Suprapubic skin (tissue), 4 donors: ENCODE measurements around the gene PHF3. TPM values are rescaled to one million over a fixed set of nuclear protein-coding genes. Genes with fewer than 3 reads are reported as not detected.

ENCODE experiments used
- DNase-seq, 2 donors: peaks; one replicate each; pipeline ENCODE4 v3.0.0-alpha.2; 2019; ENCODE audit warnings: low spot score in 2 of 2
- H3K27ac ChIP-seq: fragments of 200-600 bp; sonication (generic); one replicate; pipeline ENCODE4 v1.5.1; 2019
- H3K27me3 ChIP-seq: fragments of 200-600 bp; sonication (generic); one replicate; pipeline ENCODE4 v1.5.1; 2019
- H3K36me3 ChIP-seq: fragments of 200-600 bp; sonication (generic); one replicate; pipeline ENCODE4 v1.5.1; 2019
- H3K4me1 ChIP-seq: fragments of 200-600 bp; sonication (generic); one replicate; pipeline ENCODE4 v1.5.1; 2019
- H3K4me3 ChIP-seq: fragments of 200-600 bp; sonication (generic); one replicate; pipeline ENCODE4 v1.5.1; 2019; ENCODE audit warnings: mild to moderate bottlenecking
- H3K9me3 ChIP-seq: fragments of 200-600 bp; sonication (generic); one replicate; pipeline ENCODE4 v1.5.1; 2019
- EP300 ChIP-seq: sonication (generic); formaldehyde crosslinking; IDR thresholded peaks from one replicate; pipeline ENCODE4 v1.6.1; 2017; ENCODE audit warnings: antibody characterized with exemption
- POLR2A ChIP-seq, 2 donors: fragments of 450-650 bp; IDR thresholded peaks; one replicate each; pipeline ENCODE4 v1.6.1; 2017; ENCODE audit warnings: antibody characterized with exemption in 2 of 2, mild to moderate bottlenecking in 2 of 2, moderate library complexity in 2 of 2
- POLR2AphosphoS5 ChIP-seq, 3 donors: sonication (generic); formaldehyde crosslinking; IDR thresholded peaks; one replicate each; pipeline ENCODE4 v1.6.1; 2017; ENCODE audit warnings: antibody characterized with exemption in 3 of 3
- WGBS: methylation state at CpG from one replicate; pipeline ENCODE4 v1.1.5; 2018; 5-methylcytosine and 5-hydroxymethylcytosine counted together
- total RNA-seq, 4 donors: library from RNA; depleted of rRNA; stranded (reverse); fragments of >200 nt; gene quantifications; one replicate each; pipeline ENCODE4 v1.1.0, GENCODE V29; 2016
- TF ChIP-seq, protein P1 (sequence below), 2 donors: fragments of 200-600 bp in 1 of 2; fragments of 450-650 bp in 1 of 2; sonication (generic) in 1 of 2; IDR thresholded peaks; one replicate each; pipeline ENCODE4 v1.5.1; 2016 to 2019; ENCODE audit warnings: antibody characterized with exemption in 2 of 2, mild to moderate bottlenecking in 1 of 2, moderate library complexity in 1 of 2

The PHF3 gene
- 10 to 100 TPM; 38.1 to 98.5 (median 49.3) TPM for total RNA-seq

GRCh38 chr6:63635588-63636517 lies at the start of gene PHF3:
Gene PHF3, plus strand, starts transcription at chr6:63635802. Its CDS starts 10,750 bp downstream, at chr6:63646552.
- peak within 1 kb of the TSS; percentile 96 for H3K27ac ChIP-seq
- H3K4me1 ChIP-seq, result peaks cover 48% of the 10 kb centered on the region
- WGBS, result under 1% methylated on average over 77 of the region's 126 CpGs
- peak within 1 kb of the TSS; percentile 82 for H3K4me3 ChIP-seq
- DNase-seq, result peak; percentile 91 to 92
- TF ChIP-seq, protein P1, sequence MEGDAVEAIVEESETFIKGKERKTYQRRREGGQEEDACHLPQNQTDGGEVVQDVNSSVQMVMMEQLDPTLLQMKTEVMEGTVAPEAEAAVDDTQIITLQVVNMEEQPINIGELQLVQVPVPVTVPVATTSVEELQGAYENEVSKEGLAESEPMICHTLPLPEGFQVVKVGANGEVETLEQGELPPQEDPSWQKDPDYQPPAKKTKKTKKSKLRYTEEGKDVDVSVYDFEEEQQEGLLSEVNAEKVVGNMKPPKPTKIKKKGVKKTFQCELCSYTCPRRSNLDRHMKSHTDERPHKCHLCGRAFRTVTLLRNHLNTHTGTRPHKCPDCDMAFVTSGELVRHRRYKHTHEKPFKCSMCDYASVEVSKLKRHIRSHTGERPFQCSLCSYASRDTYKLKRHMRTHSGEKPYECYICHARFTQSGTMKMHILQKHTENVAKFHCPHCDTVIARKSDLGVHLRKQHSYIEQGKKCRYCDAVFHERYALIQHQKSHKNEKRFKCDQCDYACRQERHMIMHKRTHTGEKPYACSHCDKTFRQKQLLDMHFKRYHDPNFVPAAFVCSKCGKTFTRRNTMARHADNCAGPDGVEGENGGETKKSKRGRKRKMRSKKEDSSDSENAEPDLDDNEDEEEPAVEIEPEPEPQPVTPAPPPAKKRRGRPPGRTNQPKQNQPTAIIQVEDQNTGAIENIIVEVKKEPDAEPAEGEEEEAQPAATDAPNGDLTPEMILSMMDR (IDR thresholded peaks at IDR 0.05), result no peak
- TF ChIP-seq POLR2AphosphoS5 (IDR thresholded peaks at IDR 0.05) (peak in 2 of 3 donors; percentile 36 to 76), EP300 (no peak), POLR2A (IDR thresholded peaks at IDR 0.05) (no peak)
- H3K27me3 ChIP-seq, result no peaks in the 10 kb centered on the region
- no peaks in the 10 kb centered on the region for H3K9me3 ChIP-seq
- H3K36me3 ChIP-seq, result no peaks in the 10 kb centered on the region

GRCh38 chr6:63589952-63590411 lies 45.6 kb upstream of the PHF3 start:
- DNase-seq, result no peak
- no peak for TF ChIP-seq EP300
- no peak for TF ChIP-seq POLR2AphosphoS5 (IDR thresholded peaks at IDR 0.05)
- TF ChIP-seq POLR2A (IDR thresholded peaks at IDR 0.05), result no peak
- TF ChIP-seq, protein P1 (IDR thresholded peaks at IDR 0.05), result no peak
- H3K27ac ChIP-seq, result no peak overlapping the region
- H3K4me3 ChIP-seq, result no peak overlapping the region
- no peaks in the 10 kb centered on the region for H3K27me3 ChIP-seq
- H3K9me3 ChIP-seq, result no peaks in the 10 kb centered on the region
- no peaks in the 10 kb centered on the region for H3K4me1 ChIP-seq
- H3K36me3 ChIP-seq, result no peaks in the 10 kb centered on the region
- 59% methylated on average over 2 of the region's 2 CpGs for WGBS

DNA sequence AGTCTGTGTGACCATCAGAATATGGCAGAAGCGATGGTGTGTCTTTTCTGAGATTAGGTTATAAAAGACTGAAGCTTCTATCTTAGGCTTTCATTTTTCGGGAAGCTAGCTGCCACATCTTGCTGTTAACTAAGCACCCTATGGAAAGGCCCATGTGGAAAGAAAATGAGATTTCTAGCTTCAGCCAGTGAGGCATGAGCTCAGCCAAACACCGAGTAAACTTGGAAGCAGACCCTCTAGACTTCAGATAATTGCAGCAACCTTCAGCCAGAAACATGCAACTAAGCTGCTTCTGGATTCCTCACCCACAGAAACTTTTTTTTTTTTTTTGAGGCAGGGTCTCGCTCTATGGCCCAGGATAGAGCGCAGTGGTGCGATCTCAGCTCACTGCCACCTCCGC lies 42.7 kb upstream of the PHF3 start:
- TF ChIP-seq POLR2A (IDR thresholded peaks at IDR 0.05), result no peak
- TF ChIP-seq, protein P1 (IDR thresholded peaks at IDR 0.05), result no peak
- no peak for TF ChIP-seq POLR2AphosphoS5 (IDR thresholded peaks at IDR 0.05)
- no peak for TF ChIP-seq EP300
- H3K27ac ChIP-seq, result no peak overlapping the region
- H3K9me3 ChIP-seq, result no peaks in the 10 kb centered on the region
- DNase-seq, result no peak
- no peak overlapping the region for H3K4me3 ChIP-seq
- no peaks in the 10 kb centered on the region for H3K36me3 ChIP-seq
- 88% methylated on average over 7 of the region's 7 CpGs for WGBS
- no peaks in the 10 kb centered on the region for H3K27me3 ChIP-seq
- H3K4me1 ChIP-seq, result peaks cover 4% of the 10 kb centered on the region

- TF ChIP-seq, protein P1 (IDR thresholded peaks at IDR 0.05), result no peak
- TF ChIP-seq POLR2AphosphoS5 (IDR thresholded peaks at IDR 0.05) (no peak), POLR2A (IDR thresholded peaks at IDR 0.05) (no peak), EP300 (no peak)
- H3K4me1 ChIP-seq, result peaks cover 11% of the 10 kb centered on the region
- H3K27ac ChIP-seq, result no peak overlapping the region
- H3K27me3 ChIP-seq, result no peaks in the 10 kb centered on the region
- no peak for DNase-seq
- H3K4me3 ChIP-seq, result peak overlapping the region; percentile 57
- no peaks in the 10 kb centered on the region for H3K36me3 ChIP-seq
- H3K9me3 ChIP-seq, result no peaks in the 10 kb centered on the region
- 57% methylated on average over 6 of the region's 6 CpGs for WGBS
Observed at GRCh38 chr6:63597141-63598048, 38.2 kb upstream of the PHF3 start.
